GM12878 (cell line): ENCODE measurements around the gene CENPS. TPM values are rescaled to one million over a fixed set of nuclear protein-coding genes. Genes with fewer than 3 reads are reported as not detected.
"Not testable (repeated sequence)": the region's sequence is repeated elsewhere in the genome, so short reads cannot be mapped to it uniquely, and the experiment has no call there.

Experiments used
- ATAC-seq: fragments of 200-7000 bp; cut with Tn5 transposase; 3 replicates; pipeline ENCODE4 v1.9.1; 2020; ENCODE audit warnings: mild to moderate bottlenecking, moderate library complexity
- BruUV-seq: library from RNA; stranded (reverse); fragments of 400-500 nt; replicated peaks from 2 replicates; lab custom pipeline; 2021; lab: Mats Ljungman, UMichigan
- CTCF ChIA-PET: fragments of 300-600 bp; sonication (Branson Sonifier 250); formaldehyde crosslinking; extraction: SDS; loops from one replicate; lab custom pipeline; 2021; ENCODE audit warnings: inconsistent platforms; lab: Yijun Ruan, JAX
- POLR2A ChIA-PET: fragments of 350-600 bp; formaldehyde crosslinking; extraction: SDS; loops from one replicate; lab custom pipeline; 2021; ENCODE audit warnings: inconsistent platforms; lab: Charles Lee
- RAD21 ChIA-PET: fragments of 300-600 bp; sonication (Branson Sonifier 250); formaldehyde crosslinking; loops from one replicate; lab custom pipeline; 2023; ENCODE audit warnings: antibody characterized with exemption; ENCODE audit not compliant: unreplicated experiment; lab: Charles Lee
- SMC1A ChIA-PET: fragments of 300-600 bp; sonication (Branson Sonifier 250); formaldehyde crosslinking; loops from one replicate; lab custom pipeline; 2023; ENCODE audit not compliant: unreplicated experiment, uncharacterized antibody; lab: Charles Lee
- DNase-seq: peaks from one replicate; pipeline ENCODE4 v3.0.0-alpha.2; 2011; ENCODE audit warnings: low read depth, low spot score
- FAIRE-seq: peaks from 3 replicates; lab custom pipeline; 2011; peaks lifted over from hg19 to GRCh38; lab: Jason Lieb, UNC
- H2AFZ ChIP-seq: 2 replicates; pipeline ENCODE4 v1.6.0; 2011; ENCODE audit warnings: low read depth, low read length, control low read depth; ENCODE audit not compliant: control insufficient read depth
- H3K27ac ChIP-seq: 2 replicates; pipeline ENCODE4 v1.5.1; 2011; ENCODE audit warnings: control low read depth; ENCODE audit not compliant: control insufficient read depth, insufficient read depth
- H3K27me3 ChIP-seq, 2 experiments: replicated peaks in 1 of 2; 2 replicates each; pipeline versions ENCODE4 v1.6.0 to v1.6.1; 2011; ENCODE audit warnings: low read length in 1 of 2; ENCODE audit not compliant: control insufficient read depth in 2 of 2, insufficient read depth in 2 of 2
- H3K36me3 ChIP-seq, 2 experiments: 2 replicates each; pipeline ENCODE4 v1.5.1; 2011; ENCODE audit warnings: low read length in 1 of 2; ENCODE audit not compliant: control insufficient read depth in 2 of 2, insufficient read depth in 2 of 2
- H3K4me1 ChIP-seq: 2 replicates; pipeline ENCODE4 v1.6.1; 2011; ENCODE audit warnings: mild to moderate bottlenecking, low read length, moderate library complexity, mixed read lengths; ENCODE audit not compliant: control insufficient read depth, insufficient read depth
- H3K4me2 ChIP-seq: 2 replicates; pipeline ENCODE4 v1.6.0; 2011; ENCODE audit warnings: control low read depth; ENCODE audit not compliant: control insufficient read depth, insufficient read depth
- H3K4me3 ChIP-seq: fragments of 200-600 bp; sonication (generic); 2 replicates; pipeline ENCODE4 v1.5.1; 2016
- H3K79me2 ChIP-seq: 2 replicates; pipeline ENCODE4 v1.6.0; 2011; ENCODE audit warnings: low read length; ENCODE audit not compliant: control insufficient read depth, insufficient read depth
- H3K9ac ChIP-seq: 2 replicates; pipeline ENCODE4 v1.8.0; 2011; ENCODE audit warnings: low read length, control low read depth, mixed read lengths; ENCODE audit not compliant: control insufficient read depth, insufficient read depth
- H3K9me3 ChIP-seq: replicated peaks from 3 replicates; pipeline ENCODE4 v1.5.1; 2011; ENCODE audit warnings: mild to moderate bottlenecking, low read length; ENCODE audit not compliant: control insufficient read depth, insufficient read depth
- H4K20me1 ChIP-seq: 2 replicates; pipeline ENCODE4 v1.6.0; 2011; ENCODE audit not compliant: control insufficient read depth, insufficient read depth
- WGBS: methylation state at CpG from one replicate; pipeline ENCODE4 v1.1.6; 2016; ENCODE audit warnings: low lambda C conversion rate; ENCODE audit not compliant: insufficient replicate concordance, insufficient coverage; ENCODE audit errors: missing lambda C conversion rate; 5-methylcytosine and 5-hydroxymethylcytosine counted together
- in situ Hi-C: fragments of 300-500 bp; cut with MboI; formaldehyde crosslinking; loops from 9 replicates; pipeline ENCODE4 v1.14.3; 2018; ENCODE audit warnings: mixed read lengths
- intact Hi-C: fragments of 100-400 bp; cut with micrococcal nuclease; formaldehyde crosslinking; loops from one replicate; pipeline ENCODE4 v1.14.2; 2022; ENCODE audit not compliant: unreplicated experiment
- polyA plus RNA-seq, 11 experiments: library from polyadenylated mRNA; depleted of rRNA in 4 of 11; unstranded in 6 of 11; stranded (reverse) in 5 of 11; fragments of >200 nt; fragmentation: Nextera tagmentation in 4 of 11; fragmentation: Illumina TruSeq in 1 of 11; extraction: Ambion mirVana in 4 of 11; extraction: Trizol in 1 of 11; gene quantifications; 1 replicate in 1 of 11; 2 replicates in 10 of 11; pipeline versions ENCODE4 v1.2.1 to v1.2.3, GENCODE V29; 2011 to 2016; ENCODE audit warnings: inconsistent platforms in 2 of 11, missing spikeins in 2 of 11, low read depth in 1 of 11
- total RNA-seq, 4 experiments: library from RNA; depleted of rRNA in 3 of 4; stranded (reverse); fragments of >200 nt in 3 of 4; fragmentation: Illumina TruSeq in 1 of 4; extraction: Trizol in 1 of 4; gene quantifications; 2 replicates each; pipeline versions ENCODE4 v1.2.1 to v1.2.3, GENCODE V29; 2013 to 2021

The CENPS gene
- total and polyA plus RNA-seq, 10 of the 15 experiments (the other 5 are each of a cell fraction or from before 2014, with no cell fraction given): 9.4 to 51.7 (median 16.7) TPM

GRCh38 chr1:10415967-10416366 is 14.3 kb upstream of the CENPS start:
- H3K79me2 ChIP-seq, H3K4me2 ChIP-seq, FAIRE-seq, H3K27ac ChIP-seq, H3K9me3 ChIP-seq, ATAC-seq, intact Hi-C loops, BruUV-seq, H4K20me1 ChIP-seq, SMC1A ChIA-PET, H3K9ac ChIP-seq, in situ Hi-C loops, H3K27me3 ChIP-seq, H3K4me1 ChIP-seq, DNase-seq, H2AFZ ChIP-seq, H3K4me3 ChIP-seq: not testable (repeated sequence)
- POLR2A ChIA-PET: interaction anchor here (0.6 kb wide), 1 partner anchor 404 kb away, joined by 5 read pairs; no protein-coding TSS in a partner anchor
- CTCF ChIA-PET: interaction anchor here (1.6 kb wide), 1 partner anchor 15 kb away, joined by 4 read pairs; no protein-coding TSS in a partner anchor
- 100% methylated on average over 1 of the region's 1 CpG for WGBS
- RAD21 ChIA-PET: interaction anchor here (1.7 kb wide), 1 partner anchor 206 kb away, joined by 3 read pairs; the partner anchor contains the start of gene KIF1B
- peaks cover 22 to 39% of the 10 kb centered on the region in 2 experiments for H3K36me3 ChIP-seq

- CTCF ChIA-PET, H3K4me1 ChIP-seq, H3K4me2 ChIP-seq, BruUV-seq, H3K4me3 ChIP-seq, H2AFZ ChIP-seq, H3K27ac ChIP-seq, DNase-seq, intact Hi-C loops, H3K79me2 ChIP-seq, in situ Hi-C loops, FAIRE-seq, SMC1A ChIA-PET, H4K20me1 ChIP-seq, ATAC-seq, H3K27me3 ChIP-seq, RAD21 ChIA-PET, H3K9ac ChIP-seq, H3K9me3 ChIP-seq: not testable (repeated sequence)
- peaks cover 17 to 23% of the 10 kb centered on the region in 2 experiments for H3K36me3 ChIP-seq
- 94% methylated on average over 7 of the region's 8 CpGs for WGBS
- POLR2A ChIA-PET: interaction anchor here (0.7 kb wide), 1 partner anchor 63 kb away, joined by 6 read pairs; no protein-coding TSS in a partner anchor
These were observed 11.5 kb upstream of the CENPS start for GRCh38 chr1:10418741-10419140.
